H9 (cell line): ENCODE data around the gene TRPM3. TPM values are rescaled to one million over a fixed set of nuclear protein-coding genes. Genes with fewer than 3 reads are reported as not detected.

Experiments
- DNase-seq: peaks from one replicate; pipeline ENCODE4 v3.0.0-alpha.2; 2017
- H2AFZ ChIP-seq: one replicate; pipeline ENCODE4 v1.6.1; 2013; ENCODE audit warnings: mild to moderate bottlenecking, low read length, control low read depth, moderate library complexity
- H2AK5ac ChIP-seq: 2 replicates; pipeline ENCODE4 v1.6.1; 2013; ENCODE audit warnings: low read length, control low read depth, mixed read lengths; ENCODE audit not compliant: insufficient read length
- H2BK120ac ChIP-seq: one replicate; pipeline ENCODE4 v1.6.1; 2013; ENCODE audit warnings: low read depth, mild to moderate bottlenecking, low read length, control low read depth, inconsistent platforms; ENCODE audit not compliant: poor library complexity, severe bottlenecking
- H2BK12ac ChIP-seq: 2 replicates; pipeline ENCODE4 v1.6.1; 2013; ENCODE audit warnings: low read length, control low read depth, mixed read lengths, low read depth; ENCODE audit not compliant: insufficient read length
- H2BK15ac ChIP-seq: 2 replicates; pipeline ENCODE4 v1.6.1; 2013; ENCODE audit warnings: low read depth, low read length, control low read depth
- H2BK20ac ChIP-seq: one replicate; pipeline ENCODE4 v1.6.1; 2013; ENCODE audit warnings: low read depth, mild to moderate bottlenecking, low read length, control low read depth, inconsistent platforms; ENCODE audit not compliant: poor library complexity, severe bottlenecking
- H2BK5ac ChIP-seq: 2 replicates; pipeline ENCODE4 v1.6.1; 2013; ENCODE audit warnings: low read length, control low read depth, mixed read lengths; ENCODE audit not compliant: insufficient read length
- H3K14ac ChIP-seq: 2 replicates; pipeline ENCODE4 v1.6.1; 2013; ENCODE audit warnings: low read length, control low read depth; ENCODE audit not compliant: insufficient read depth
- H3K18ac ChIP-seq: 2 replicates; pipeline ENCODE4 v1.6.1; 2013; ENCODE audit warnings: low read depth, mild to moderate bottlenecking, mixed read lengths, low read length, control low read depth; ENCODE audit not compliant: insufficient read length
- H3K23ac ChIP-seq: 2 replicates; pipeline ENCODE4 v1.6.1; 2013; ENCODE audit warnings: low read length, control low read depth, mixed read lengths, low read depth; ENCODE audit not compliant: insufficient read length
- H3K23me2 ChIP-seq: 2 replicates; pipeline ENCODE4 v1.6.1; 2013; ENCODE audit warnings: low read depth, mild to moderate bottlenecking, mixed read lengths, low read length, control low read depth; ENCODE audit not compliant: insufficient read length, poor library complexity, severe bottlenecking
- H3K27ac ChIP-seq: 2 replicates; pipeline ENCODE4 v1.5.1; 2013; ENCODE audit warnings: low read length, control low read depth, mixed read lengths, low read depth; ENCODE audit not compliant: insufficient read length
- H3K27me3 ChIP-seq: 2 replicates; pipeline ENCODE4 v1.6.1; 2013; ENCODE audit warnings: low read length, control low read depth, inconsistent platforms; ENCODE audit not compliant: insufficient read depth
- H3K4ac ChIP-seq: 2 replicates; pipeline ENCODE4 v1.6.1; 2013; ENCODE audit warnings: low read depth, mild to moderate bottlenecking, control low read depth, inconsistent platforms, low read length, moderate library complexity
- H3K4me1 ChIP-seq: 2 replicates; pipeline ENCODE4 v1.6.1; 2013; ENCODE audit warnings: low read length, control low read depth, inconsistent platforms; ENCODE audit not compliant: insufficient read depth
- H3K4me2 ChIP-seq: 2 replicates; pipeline ENCODE4 v1.6.1; 2013; ENCODE audit warnings: low read length, control low read depth, mixed read lengths; ENCODE audit not compliant: insufficient read length, insufficient read depth
- H3K56ac ChIP-seq: 2 replicates; pipeline ENCODE4 v1.6.1; 2013; ENCODE audit warnings: low read depth, mild to moderate bottlenecking, mixed read lengths, low read length, control low read depth; ENCODE audit not compliant: insufficient read length
- H3K79me1 ChIP-seq: 2 replicates; pipeline ENCODE4 v1.6.1; 2013; ENCODE audit warnings: low read depth, mild to moderate bottlenecking, moderate library complexity, low read length, control low read depth, inconsistent platforms; ENCODE audit not compliant: insufficient read depth, poor library complexity, severe bottlenecking
- H3K79me2 ChIP-seq: 2 replicates; pipeline ENCODE4 v1.6.1; 2013; ENCODE audit warnings: low read length, control low read depth, inconsistent platforms; ENCODE audit not compliant: insufficient read depth
- H3K9ac ChIP-seq: 2 replicates; pipeline ENCODE4 v1.6.1; 2013; ENCODE audit warnings: low read length, control low read depth, mixed read lengths; ENCODE audit not compliant: insufficient read length; ENCODE audit errors: extremely low read depth
- H3K9me3 ChIP-seq: one replicate; pipeline ENCODE4 v1.6.1; 2013; ENCODE audit warnings: low read depth, low read length, inconsistent platforms; ENCODE audit not compliant: control insufficient read depth
- H3T11ph ChIP-seq: one replicate; pipeline ENCODE4 v1.6.1; 2013; ENCODE audit warnings: mild to moderate bottlenecking, low read length, control low read depth, inconsistent platforms
- H4K20me1 ChIP-seq: one replicate; pipeline ENCODE4 v1.6.1; 2013; ENCODE audit not compliant: control insufficient read depth, insufficient read length, insufficient read depth
- H4K5ac ChIP-seq: 2 replicates; pipeline ENCODE4 v1.6.1; 2013; ENCODE audit warnings: low read depth, mild to moderate bottlenecking, mixed read lengths, low read length, control low read depth; ENCODE audit not compliant: insufficient read length
- H4K8ac ChIP-seq: replicated peaks from 2 replicates; pipeline ENCODE4 v1.6.1; 2013; ENCODE audit warnings: low read length, control low read depth, mixed read lengths, low read depth; ENCODE audit not compliant: insufficient read length
- H4K91ac ChIP-seq: 2 replicates; pipeline ENCODE4 v1.6.1; 2013; ENCODE audit warnings: low read depth, mild to moderate bottlenecking, moderate library complexity, mixed read lengths, low read length, control low read depth; ENCODE audit not compliant: insufficient read length
- H3K27ac Mint-ChIP-seq, 3 experiments: 2 replicates in 2 of 3; 3 replicates in 1 of 3; pipeline ENCODE4 v1.8.0; 2020 to 2021; ENCODE audit warnings: mixed read lengths in 3 of 3, mild to moderate bottlenecking in 1 of 3, moderate library complexity in 1 of 3
- H3K27me3 Mint-ChIP-seq: 2 replicates; pipeline ENCODE4 v1.8.0; 2021; ENCODE audit warnings: low read depth, mild to moderate bottlenecking, moderate library complexity, mixed read lengths
- H3K36me3 Mint-ChIP-seq, 3 experiments: 2 replicates in 2 of 3; 3 replicates in 1 of 3; pipeline ENCODE4 v1.8.0; 2020 to 2021; ENCODE audit warnings: low read depth in 3 of 3, mixed read lengths in 3 of 3; ENCODE audit not compliant: insufficient read depth in 1 of 3
- H3K4me1 Mint-ChIP-seq, 2 experiments: 2 replicates each; pipeline ENCODE4 v1.8.0; 2020; ENCODE audit warnings: mixed read lengths in 2 of 2
- H3K4me3 Mint-ChIP-seq, 2 experiments: 2 replicates in 1 of 2; 3 replicates in 1 of 2; pipeline ENCODE4 v1.8.0; 2020 to 2021; ENCODE audit warnings: mild to moderate bottlenecking in 2 of 2, mixed read lengths in 2 of 2, moderate library complexity in 1 of 2
- H3K9me3 Mint-ChIP-seq, 2 experiments: 2 replicates in 1 of 2; 3 replicates in 1 of 2; pipeline ENCODE4 v1.8.0; 2020; ENCODE audit warnings: mild to moderate bottlenecking in 2 of 2, mixed read lengths in 2 of 2, moderate library complexity in 1 of 2
- WGBS: extraction: QIAGEN DNeasy Blood & Tissue Kit; methylation state at CpG from one replicate; pipeline ENCODE4 v1.1.7; 2013; ENCODE audit warnings: missing lambda C conversion rate, low lambda C conversion rate, mixed read lengths; ENCODE audit not compliant: insufficient read length; ENCODE audit errors: extremely low coverage; 5-methylcytosine and 5-hydroxymethylcytosine counted together
- total RNA-seq: library from RNA; stranded (reverse); gene quantifications from 2 replicates; pipeline ENCODE4 v1.2.1, GENCODE V29; 2021
- TF ChIP-seq, protein P1 (sequence below): fragments of 200-600 bp; sonication (generic); conservative IDR thresholded peaks from 3 replicates; pipeline ENCODE4 v1.8.0; 2021; ENCODE audit warnings: antibody characterized with exemption, mild to moderate bottlenecking

TRPM3 gene
- total RNA-seq, 1 experiment from 2014 or later, result 10.3 TPM

DNA sequence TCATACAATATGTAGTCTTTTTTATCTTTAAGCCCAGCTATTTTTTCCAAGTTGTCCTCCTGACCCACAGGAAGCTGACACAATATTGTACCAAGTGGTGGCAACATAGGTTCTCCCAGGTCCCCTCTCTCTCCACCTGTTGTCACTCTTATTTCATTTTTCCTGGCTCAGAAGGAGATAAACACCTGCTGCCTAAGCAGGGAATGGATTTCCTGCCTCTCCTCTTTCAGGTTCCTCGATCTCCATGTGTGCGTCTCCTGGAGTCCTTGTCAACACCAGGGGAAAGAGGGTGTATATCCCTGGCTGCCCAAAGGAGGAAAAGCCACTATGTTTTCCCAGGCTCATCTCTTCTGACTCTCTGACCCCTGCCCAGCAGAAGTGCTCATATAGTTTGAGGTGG, 625.2 kb downstream of the TRPM3 start:
- Histone ChIP-seq H3K27ac (no peak overlapping the region), H3K79me1 (no peaks in the 10 kb centered on the region), H4K91ac (no peak overlapping the region), H3K9me3 (no peaks in the 10 kb centered on the region), H2BK12ac (no peak overlapping the region), H4K8ac (no peak overlapping the region), H4K5ac (no peak overlapping the region), H3K14ac (no peak overlapping the region), H2BK120ac (no peak overlapping the region), H3K4me1 (no peaks in the 10 kb centered on the region), H3T11ph (no peak overlapping the region), H3K4ac (no peak overlapping the region), H3K9ac (no peak overlapping the region), H4K20me1 (no peaks in the 10 kb centered on the region), H2AK5ac (no peak overlapping the region), H3K56ac (no peak overlapping the region), H2AFZ (no peak overlapping the region), H3K79me2 (no peaks in the 10 kb centered on the region), H2BK15ac (no peak overlapping the region), H3K23ac (no peak overlapping the region), H3K23me2 (no peaks in the 10 kb centered on the region), H2BK5ac (no peak overlapping the region), H3K4me2 (no peak overlapping the region), H3K18ac (no peak overlapping the region), H2BK20ac (no peak overlapping the region), H3K27me3 (no peaks in the 10 kb centered on the region)
- Mint-ChIP-seq H3K4me3 (no peak overlapping the region), H3K4me1 (peaks cover 4 to 6% of the 10 kb centered on the region in 2 experiments; a peak in 3 of 4 replicates), H3K27me3 (peaks cover 1% of the 10 kb centered on the region; the same call in 1 of the 2 replicates), H3K9me3 (no peaks in the 10 kb centered on the region; a peak in 1 of 5 replicates), H3K36me3 (no peaks in the 10 kb centered on the region; a peak in 1 of 7 replicates), H3K27ac (no peak overlapping the region)
- WGBS, result no CpG with 5 or more reads among the region's 2 CpGs
- TF ChIP-seq, protein P1, sequence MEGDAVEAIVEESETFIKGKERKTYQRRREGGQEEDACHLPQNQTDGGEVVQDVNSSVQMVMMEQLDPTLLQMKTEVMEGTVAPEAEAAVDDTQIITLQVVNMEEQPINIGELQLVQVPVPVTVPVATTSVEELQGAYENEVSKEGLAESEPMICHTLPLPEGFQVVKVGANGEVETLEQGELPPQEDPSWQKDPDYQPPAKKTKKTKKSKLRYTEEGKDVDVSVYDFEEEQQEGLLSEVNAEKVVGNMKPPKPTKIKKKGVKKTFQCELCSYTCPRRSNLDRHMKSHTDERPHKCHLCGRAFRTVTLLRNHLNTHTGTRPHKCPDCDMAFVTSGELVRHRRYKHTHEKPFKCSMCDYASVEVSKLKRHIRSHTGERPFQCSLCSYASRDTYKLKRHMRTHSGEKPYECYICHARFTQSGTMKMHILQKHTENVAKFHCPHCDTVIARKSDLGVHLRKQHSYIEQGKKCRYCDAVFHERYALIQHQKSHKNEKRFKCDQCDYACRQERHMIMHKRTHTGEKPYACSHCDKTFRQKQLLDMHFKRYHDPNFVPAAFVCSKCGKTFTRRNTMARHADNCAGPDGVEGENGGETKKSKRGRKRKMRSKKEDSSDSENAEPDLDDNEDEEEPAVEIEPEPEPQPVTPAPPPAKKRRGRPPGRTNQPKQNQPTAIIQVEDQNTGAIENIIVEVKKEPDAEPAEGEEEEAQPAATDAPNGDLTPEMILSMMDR, result no peak
- no peak for DNase-seq
